Measurements from ENCODE around the gene RB1. TPM values are rescaled to one million over a fixed set of nuclear protein-coding genes. Genes with fewer than 3 reads are reported as not detected.

RB1 gene
- total RNA-seq, 1 experiment from 2014 or later: 104 TPM

DNA sequence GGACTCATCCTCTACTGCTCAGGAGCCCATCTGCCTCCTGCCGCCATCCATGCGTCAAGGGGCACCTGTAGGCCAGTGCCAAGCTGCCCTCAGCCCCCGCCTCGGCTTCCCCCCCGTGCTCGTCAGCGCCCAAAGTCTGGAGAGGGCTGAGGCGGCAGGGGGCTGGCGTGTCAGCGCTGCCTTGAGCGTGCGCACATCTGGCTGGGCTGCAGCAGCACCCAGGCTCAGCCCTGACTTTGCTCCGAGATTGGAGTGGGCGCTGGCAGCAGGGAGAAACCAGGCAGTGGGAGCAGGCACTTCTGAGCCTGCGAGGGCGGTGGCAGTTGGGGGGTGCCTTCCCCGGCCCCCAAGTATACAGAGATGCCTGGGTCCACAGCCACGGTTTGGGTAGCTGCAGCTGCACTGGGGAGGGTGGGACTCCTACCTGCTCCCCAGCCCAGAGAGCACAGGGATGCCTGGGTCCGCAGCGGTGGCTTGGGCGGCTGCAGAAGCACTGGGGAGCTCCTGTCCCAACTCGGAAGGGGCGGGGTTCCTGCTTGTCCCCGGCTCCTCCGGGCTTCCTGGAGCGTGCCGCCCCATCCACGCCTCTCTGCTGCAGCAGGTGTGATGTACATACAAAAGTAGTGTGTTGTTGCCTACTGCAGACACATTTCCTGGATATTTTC, 154.2 kb downstream of the RB1 start:
- Histone ChIP-seq H3K27ac (ENCODE audit: low read length) (no peak overlapping the region), H3K9ac (ENCODE audit: low read length) (no peak overlapping the region), H3K9me2 (replicated peaks; ENCODE audit: insufficient read depth, low read length) (no peaks in the 10 kb centered on the region), H3K36me3 (ENCODE audit: insufficient read depth, low read length) (peaks cover 52% of the 10 kb centered on the region), H3K27me3 (ENCODE audit: low read length) (no peaks in the 10 kb centered on the region), H3K4me2 (ENCODE audit: low read depth, low read length, poor library complexity, severe bottlenecking) (no peak overlapping the region), H3K4me1 (ENCODE audit: low read length) (no peaks in the 10 kb centered on the region), H4K20me1 (ENCODE audit: insufficient read depth, low read depth, low read length) (no peaks in the 10 kb centered on the region), H3K4me3 (ENCODE audit: low read length) (no peak overlapping the region), H3K9me3 (ENCODE audit: low read length) (no peaks in the 10 kb centered on the region), H3K79me2 (ENCODE audit: low read length) (peaks cover 7% of the 10 kb centered on the region; the same call in 1 of the 2 replicates), H2AFZ (ENCODE audit: low read length) (no peak overlapping the region)
- no peak for DNase-seq

DNA sequence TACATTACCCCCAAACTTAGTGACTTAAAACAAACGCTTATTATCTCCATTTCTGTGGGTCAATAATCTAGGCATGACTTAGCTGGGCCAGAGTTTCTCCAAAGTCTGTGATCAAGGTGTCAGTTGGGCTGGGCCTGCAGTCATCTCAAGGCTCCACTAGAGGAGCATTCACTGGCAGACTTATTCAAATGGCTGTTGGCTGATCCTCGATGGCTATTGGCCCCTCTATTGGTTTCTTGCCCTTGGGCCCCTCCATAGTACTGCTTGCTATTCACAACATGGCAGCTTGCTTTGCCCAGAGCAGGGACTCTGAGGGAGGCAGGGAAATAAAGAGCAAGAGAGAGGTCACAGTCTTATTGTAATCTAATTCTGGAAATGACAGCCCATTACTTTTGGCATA, 171.7 kb downstream of the RB1 start:
- no peak overlapping the region for H3K4me2 ChIP-seq (ENCODE audit: low read depth, low read length, poor library complexity, severe bottlenecking)
- no peaks in the 10 kb centered on the region for H4K20me1 ChIP-seq (ENCODE audit: insufficient read depth, low read depth, low read length)
- no peaks in the 10 kb centered on the region for H3K9me2 ChIP-seq (replicated peaks; ENCODE audit: insufficient read depth, low read length)
- no peak overlapping the region for H3K9ac ChIP-seq (ENCODE audit: low read length)
- H3K27me3 ChIP-seq (ENCODE audit: low read length): no peaks in the 10 kb centered on the region
- peaks cover 26% of the 10 kb centered on the region for H3K4me1 ChIP-seq (ENCODE audit: low read length)
- H3K27ac ChIP-seq (ENCODE audit: low read length): no peak overlapping the region
- no peaks in the 10 kb centered on the region; the same call in 1 of the 2 replicates for H3K79me2 ChIP-seq (ENCODE audit: low read length)
- H2AFZ ChIP-seq (ENCODE audit: low read length): no peak overlapping the region
- DNase-seq: no peak
- no peak overlapping the region for H3K4me3 ChIP-seq (ENCODE audit: low read length)
- H3K36me3 ChIP-seq (ENCODE audit: insufficient read depth, low read length): peaks cover 43% of the 10 kb centered on the region
- no peaks in the 10 kb centered on the region for H3K9me3 ChIP-seq (ENCODE audit: low read length)

DNA sequence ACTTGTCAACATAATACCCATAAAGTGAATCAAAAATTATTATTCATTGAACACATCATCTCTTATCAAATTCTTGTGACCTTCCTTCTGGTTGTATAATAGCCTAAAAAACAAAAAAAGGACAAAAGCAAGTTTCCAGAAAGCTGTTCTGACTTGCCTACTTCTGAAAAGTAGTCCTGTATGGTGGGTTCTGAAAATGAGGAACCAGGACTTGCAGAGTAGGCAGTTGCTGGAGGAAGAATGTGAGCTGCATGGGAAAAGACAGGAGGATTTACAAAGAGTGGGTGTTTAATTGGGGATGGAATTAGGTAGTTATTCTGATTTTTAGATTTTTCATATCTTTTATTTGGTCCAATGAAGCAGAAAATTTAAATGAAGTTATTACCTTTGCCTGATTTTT, 172.7 kb downstream of the RB1 start:
- Histone ChIP-seq H3K9ac (ENCODE audit: low read length) (no peak overlapping the region), H3K4me1 (ENCODE audit: low read length) (peaks cover 34% of the 10 kb centered on the region), H3K4me2 (ENCODE audit: low read depth, low read length, poor library complexity, severe bottlenecking) (no peak overlapping the region), H3K9me3 (ENCODE audit: low read length) (no peaks in the 10 kb centered on the region), H3K27ac (ENCODE audit: low read length) (peak overlapping the region; percentile 13; the same call in 1 of the 2 replicates), H2AFZ (ENCODE audit: low read length) (no peak overlapping the region), H4K20me1 (ENCODE audit: insufficient read depth, low read depth, low read length) (no peaks in the 10 kb centered on the region), H3K9me2 (replicated peaks; ENCODE audit: insufficient read depth, low read length) (no peaks in the 10 kb centered on the region), H3K36me3 (ENCODE audit: insufficient read depth, low read length) (peaks cover 46% of the 10 kb centered on the region), H3K4me3 (ENCODE audit: low read length) (no peak overlapping the region), H3K79me2 (ENCODE audit: low read length) (no peaks in the 10 kb centered on the region; the same call in 1 of the 2 replicates), H3K27me3 (ENCODE audit: low read length) (no peaks in the 10 kb centered on the region)
- DNase-seq: no peak

DNA sequence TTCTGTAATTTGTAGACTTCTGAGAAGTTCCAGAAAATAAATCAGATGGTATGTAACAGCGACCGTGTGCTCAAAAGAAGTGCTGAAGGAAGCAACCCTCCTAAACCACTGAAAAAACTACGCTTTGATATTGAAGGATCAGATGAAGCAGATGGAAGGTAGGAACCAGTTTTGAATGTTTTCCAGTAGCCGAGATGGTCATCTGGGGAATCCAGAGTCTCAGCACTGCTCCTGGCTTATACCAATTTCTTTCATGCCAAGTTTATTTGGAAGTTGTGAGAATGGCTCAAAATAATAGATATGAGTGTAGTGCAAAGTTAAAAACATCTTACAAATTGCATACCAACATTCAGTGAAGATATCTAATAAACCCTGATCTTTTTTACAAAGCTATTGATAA, 173.1 kb downstream of the RB1 start:
- no peak overlapping the region for H3K9ac ChIP-seq (ENCODE audit: low read length)
- H3K79me2 ChIP-seq (ENCODE audit: low read length): no peaks in the 10 kb centered on the region; the same call in 1 of the 2 replicates
- no peaks in the 10 kb centered on the region for H3K27me3 ChIP-seq (ENCODE audit: low read length)
- H3K4me3 ChIP-seq (ENCODE audit: low read length): no peak overlapping the region
- H3K9me2 ChIP-seq (replicated peaks; ENCODE audit: insufficient read depth, low read length): no peaks in the 10 kb centered on the region
- H3K4me2 ChIP-seq (ENCODE audit: low read depth, low read length, poor library complexity, severe bottlenecking): no peak overlapping the region
- DNase-seq: no peak
- no peaks in the 10 kb centered on the region for H3K9me3 ChIP-seq (ENCODE audit: low read length)
- peaks cover 39% of the 10 kb centered on the region for H3K4me1 ChIP-seq (ENCODE audit: low read length)
- peak overlapping the region; percentile 13; the same call in 1 of the 2 replicates for H3K27ac ChIP-seq (ENCODE audit: low read length)
- H4K20me1 ChIP-seq (ENCODE audit: insufficient read depth, low read depth, low read length): no peaks in the 10 kb centered on the region
- H2AFZ ChIP-seq (ENCODE audit: low read length): no peak overlapping the region
- peaks cover 45% of the 10 kb centered on the region for H3K36me3 ChIP-seq (ENCODE audit: insufficient read depth, low read length)

DNA sequence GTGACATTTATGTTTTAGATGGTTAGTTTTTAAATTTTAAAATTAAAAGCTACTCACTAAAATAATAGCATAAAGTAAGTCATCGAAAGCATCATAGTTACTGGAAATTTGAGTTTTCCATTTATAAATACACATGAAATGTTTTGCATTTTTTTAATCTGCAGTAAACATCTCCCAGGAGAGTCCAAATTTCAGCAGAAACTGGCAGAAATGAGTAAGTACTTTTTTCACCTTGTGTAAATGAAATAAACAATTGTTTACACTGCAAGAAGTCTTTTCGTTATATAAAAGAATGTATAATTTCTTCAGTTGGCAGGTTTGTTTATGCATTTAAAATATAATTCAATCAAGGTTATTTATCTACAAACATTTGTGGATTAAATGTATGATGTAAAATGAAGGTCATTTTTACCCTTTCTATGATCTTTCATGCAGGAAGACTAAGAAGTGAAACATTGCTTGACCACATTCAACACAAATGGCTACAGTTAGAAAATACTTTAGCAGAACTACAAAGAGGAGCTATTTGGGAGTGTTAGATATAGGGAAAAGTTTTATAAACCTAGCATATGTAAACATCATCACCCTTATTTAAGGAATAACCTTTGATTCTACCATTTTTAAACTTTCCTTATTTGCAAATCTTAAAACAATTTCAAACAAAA, 173.8 kb downstream of the RB1 start:
- Histone ChIP-seq H4K20me1 (ENCODE audit: insufficient read depth, low read depth, low read length) (no peaks in the 10 kb centered on the region), H3K27me3 (ENCODE audit: low read length) (no peaks in the 10 kb centered on the region), H3K9ac (ENCODE audit: low read length) (no peak overlapping the region), H3K36me3 (ENCODE audit: insufficient read depth, low read length) (peaks cover 40% of the 10 kb centered on the region), H3K9me3 (ENCODE audit: low read length) (no peaks in the 10 kb centered on the region), H3K27ac (ENCODE audit: low read length) (peak overlapping the region; percentile 13; the same call in 1 of the 2 replicates), H3K4me1 (ENCODE audit: low read length) (peaks cover 40% of the 10 kb centered on the region), H3K9me2 (replicated peaks; ENCODE audit: insufficient read depth, low read length) (no peaks in the 10 kb centered on the region), H3K4me2 (ENCODE audit: low read depth, low read length, poor library complexity, severe bottlenecking) (no peak overlapping the region), H3K4me3 (ENCODE audit: low read length) (no peak overlapping the region), H2AFZ (ENCODE audit: low read length) (no peak overlapping the region), H3K79me2 (ENCODE audit: low read length) (no peaks in the 10 kb centered on the region)
- no peak for DNase-seq

DNA sequence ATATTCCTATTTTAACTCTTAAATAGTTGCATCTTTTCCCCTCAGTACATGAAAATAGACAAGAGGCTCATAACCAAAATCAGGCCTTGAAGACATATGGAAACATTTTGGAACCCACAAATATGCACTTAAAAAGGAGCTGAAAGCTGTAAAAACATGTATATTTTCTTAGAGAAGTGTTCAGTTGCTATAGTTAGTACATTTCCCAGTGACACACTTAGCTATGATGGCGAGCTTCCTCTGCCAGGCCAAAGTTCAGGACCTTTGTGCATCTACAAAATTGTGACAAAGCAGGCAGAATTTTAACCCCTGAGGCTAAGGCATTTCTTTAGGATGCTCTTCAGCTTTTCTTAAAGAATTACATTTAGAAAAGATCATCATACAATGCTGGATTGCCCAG, 174.8 kb downstream of the RB1 start:
- Histone ChIP-seq H3K27ac (ENCODE audit: low read length) (no peak overlapping the region), H2AFZ (ENCODE audit: low read length) (no peak overlapping the region), H4K20me1 (ENCODE audit: insufficient read depth, low read depth, low read length) (no peaks in the 10 kb centered on the region), H3K9ac (ENCODE audit: low read length) (no peak overlapping the region), H3K4me3 (ENCODE audit: low read length) (no peak overlapping the region), H3K36me3 (ENCODE audit: insufficient read depth, low read length) (peaks cover 43% of the 10 kb centered on the region), H3K4me1 (ENCODE audit: low read length) (peaks cover 40% of the 10 kb centered on the region), H3K9me2 (replicated peaks; ENCODE audit: insufficient read depth, low read length) (no peaks in the 10 kb centered on the region), H3K27me3 (ENCODE audit: low read length) (no peaks in the 10 kb centered on the region), H3K9me3 (ENCODE audit: low read length) (no peaks in the 10 kb centered on the region), H3K4me2 (ENCODE audit: low read depth, low read length, poor library complexity, severe bottlenecking) (no peak overlapping the region), H3K79me2 (ENCODE audit: low read length) (no peaks in the 10 kb centered on the region)
- DNase-seq: no peak

DNA sequence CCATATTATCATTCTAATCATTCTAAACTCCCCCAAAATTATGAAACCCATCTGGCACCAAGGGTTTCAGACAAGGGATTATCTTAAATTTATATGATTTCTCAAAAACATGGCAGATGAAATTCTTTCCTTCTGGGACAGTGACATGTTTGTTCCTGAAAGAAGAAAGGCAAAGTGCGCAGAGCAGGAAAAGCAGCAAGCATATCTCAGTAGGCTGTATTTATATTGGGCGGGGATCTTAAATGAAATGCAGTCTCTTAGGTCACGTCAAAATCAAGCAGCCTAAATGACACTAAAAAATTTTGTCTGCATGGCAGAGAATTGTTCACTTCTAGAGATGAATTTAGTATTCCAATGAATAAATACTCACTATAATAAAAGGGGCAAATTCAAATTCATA, 180.0 kb downstream of the RB1 start:
- Histone ChIP-seq H3K4me1 (ENCODE audit: low read length) (peaks cover 20% of the 10 kb centered on the region), H4K20me1 (ENCODE audit: insufficient read depth, low read depth, low read length) (no peaks in the 10 kb centered on the region), H3K9ac (ENCODE audit: low read length) (no peak overlapping the region), H3K27ac (ENCODE audit: low read length) (no peak overlapping the region), H2AFZ (ENCODE audit: low read length) (no peak overlapping the region), H3K79me2 (ENCODE audit: low read length) (no peaks in the 10 kb centered on the region), H3K36me3 (ENCODE audit: insufficient read depth, low read length) (peaks cover 41% of the 10 kb centered on the region), H3K4me2 (ENCODE audit: low read depth, low read length, poor library complexity, severe bottlenecking) (no peak overlapping the region), H3K4me3 (ENCODE audit: low read length) (no peak overlapping the region), H3K9me2 (replicated peaks; ENCODE audit: insufficient read depth, low read length) (no peaks in the 10 kb centered on the region), H3K9me3 (ENCODE audit: low read length) (no peaks in the 10 kb centered on the region), H3K27me3 (ENCODE audit: low read length) (no peaks in the 10 kb centered on the region)
- no peak for DNase-seq

DNA sequence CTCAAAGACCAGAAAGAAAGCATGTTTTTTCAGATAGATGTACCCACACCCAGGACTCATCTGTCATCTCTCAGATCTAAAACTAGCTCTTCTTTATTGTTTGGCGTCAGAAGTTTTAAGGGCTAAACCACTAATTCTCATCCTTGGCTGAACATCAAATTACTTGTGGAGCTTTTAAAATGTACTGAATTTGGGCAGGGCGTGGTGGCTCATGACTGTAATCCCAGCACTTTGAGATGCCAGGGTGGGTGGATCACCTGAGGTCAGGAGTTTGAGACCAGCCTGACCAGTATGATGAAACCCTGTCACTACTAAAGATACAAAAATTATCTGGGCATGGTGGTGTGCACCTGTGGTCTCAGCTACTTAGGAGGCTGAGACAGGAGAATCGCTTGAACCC, 181.9 kb downstream of the RB1 start:
- Histone ChIP-seq H3K9me2 (replicated peaks; ENCODE audit: insufficient read depth, low read length) (no peaks in the 10 kb centered on the region), H3K27me3 (ENCODE audit: low read length) (no peaks in the 10 kb centered on the region), H3K9me3 (ENCODE audit: low read length) (no peaks in the 10 kb centered on the region), H2AFZ (ENCODE audit: low read length) (no peak overlapping the region), H3K4me3 (ENCODE audit: low read length) (no peak overlapping the region), H3K9ac (ENCODE audit: low read length) (no peak overlapping the region), H3K36me3 (ENCODE audit: insufficient read depth, low read length) (peaks cover 27% of the 10 kb centered on the region), H3K79me2 (ENCODE audit: low read length) (peaks cover 1% of the 10 kb centered on the region; the same call in 1 of the 2 replicates), H3K27ac (ENCODE audit: low read length) (peak overlapping the region; percentile 36), H3K4me2 (ENCODE audit: low read depth, low read length, poor library complexity, severe bottlenecking) (no peak overlapping the region), H4K20me1 (ENCODE audit: insufficient read depth, low read depth, low read length) (no peaks in the 10 kb centered on the region), H3K4me1 (ENCODE audit: low read length) (peaks cover 35% of the 10 kb centered on the region)
- DNase-seq: no peak

Measured in Karpas-422 (cell line).